Ovary (tissue), 9 donors: Measurements from ENCODE around the gene TPSB2. TPM values are rescaled to one million over a fixed set of nuclear protein-coding genes. Genes with fewer than 3 reads are reported as not detected.

Source experiments
- DNase-seq, 5 donors: peaks; one replicate each; pipeline ENCODE4 v3.0.0-alpha.2; 2019 to 2020
- H3K27ac ChIP-seq, 2 donors: fragments of 200-600 bp; one replicate each; pipeline versions ENCODE4 v1.5.1 to v1.8.0; 2019 to 2022
- H3K27me3 ChIP-seq: fragments of 200-600 bp; one replicate; pipeline ENCODE4 v1.8.0; 2022
- H3K36me3 ChIP-seq: fragments of 200-600 bp; sonication (generic); one replicate; pipeline ENCODE4 v1.5.1; 2019
- H3K4me1 ChIP-seq: one replicate; pipeline ENCODE4 v1.8.1; 2013; ENCODE audit warnings: mild to moderate bottlenecking, moderate library complexity; ENCODE audit not compliant: insufficient read depth
- H3K4me3 ChIP-seq: fragments of 200-600 bp; sonication (generic); one replicate; pipeline ENCODE4 v1.5.1; 2017
- H3K9me3 ChIP-seq, 2 donors: fragments of 200-600 bp in 1 of 2; sonication (generic) in 1 of 2; one replicate each; pipeline versions ENCODE4 v1.5.1 to v1.8.1; 2013 to 2019; ENCODE audit warnings: mild to moderate bottlenecking in 1 of 2, moderate library complexity in 1 of 2
- CTCF ChIP-seq, 3 donors: fragments of 450-650 bp in 2 of 3; fragments of 200-600 bp in 1 of 3; IDR thresholded peaks; one replicate each; pipeline versions ENCODE4 v1.5.1 to v1.8.0; 2016 to 2022; ENCODE audit warnings: antibody characterized with exemption in 3 of 3, mild to moderate bottlenecking in 1 of 3
- EP300 ChIP-seq: sonication (generic); formaldehyde crosslinking; IDR thresholded peaks from one replicate; pipeline ENCODE4 v1.6.1; 2017; ENCODE audit warnings: antibody characterized with exemption
- POLR2A ChIP-seq: fragments of 450-650 bp; IDR thresholded peaks from one replicate; pipeline ENCODE4 v1.6.1; 2017; ENCODE audit warnings: antibody characterized with exemption, mild to moderate bottlenecking, moderate library complexity
- WGBS, 3 donors: extraction: QIAGEN DNeasy Blood & Tissue Kit in 1 of 3; methylation state at CpG; one replicate each; pipeline versions ENCODE4 v1.1.5 to v1.1.7; 2013 to 2017; 5-methylcytosine and 5-hydroxymethylcytosine counted together
- intact Hi-C, 4 donors: fragments of 100-400 bp; cut with DNase I; formaldehyde crosslinking; loops; one replicate each; pipeline versions ENCODE4 v1.11.0 to v1.15.1; 2022 to 2023
- polyA plus RNA-seq, 2 donors: library from polyadenylated mRNA; stranded (reverse); fragments of 200-250 nt in 1 of 2; fragments of 350-450 nt in 1 of 2; fragmentation: Illumina TruSeq in 1 of 2; extraction: RNeasy Lipid Tissue Mini Kit (QIAGEN cat#74804) in 1 of 2; gene quantifications; one replicate each; pipeline ENCODE4 v1.2.3, GENCODE V29; 2013 to 2014
- total RNA-seq, 7 donors: library from RNA; depleted of rRNA in 2 of 7; stranded (reverse); fragments of >200 nt in 2 of 7; fragmentation: NEBNext Ultra II Directional in 3 of 7; extraction: Animal tissue kit (Norgen Biotek cat#: 25700) in 3 of 7; gene quantifications; one replicate each; pipeline versions ENCODE4 v1.1.0 to v1.2.4, GENCODE V29; 2016 to 2023
- donor health status: DM: no; HTN: no; CAD: no; lungs with moderate emphysema.
- donor health status: DM: no; HTN: no; CAD: no.
- donor health status: Bipolar disorder and iron deficiency.
- donor health status: DM: yes; HTN: yes; CAD: no.
- donor health status: DM: no; HTN: no; CAD: no.
- donor health status: DM: yes; HTN: yes; CAD: no.

Gene TPSB2
- total and polyA plus RNA-seq, 9 donors, result 1.0 to 17.3 (median 4.4) TPM; not detected in 3

GRCh38 chr16:1262210-1262845, 32.3 kb upstream of the TPSB2 start:
- TF ChIP-seq POLR2A (no peak), CTCF (IDR thresholded peaks at IDR 0.05) (no peak), EP300 (no peak)
- Histone ChIP-seq H3K9me3 (no peaks in the 10 kb centered on the region), H3K27ac (no peak overlapping the region), H3K4me3 (no peak overlapping the region), H3K4me1 (no peaks in the 10 kb centered on the region), H3K27me3 (no peaks in the 10 kb centered on the region), H3K36me3 (no peaks in the 10 kb centered on the region)
- intact Hi-C loops, result no loop called here
- DNase-seq, result no peak
- 68 to 75% (median 72%) methylated on average over 32 of the region's 32 CpGs for whole genome bisulfite sequencing, 3 donors

- no peak for DNase-seq
- Histone ChIP-seq H3K27me3 (no peaks in the 10 kb centered on the region), H3K9me3 (no peaks in the 10 kb centered on the region), H3K4me3 (no peak overlapping the region), H3K36me3 (no peaks in the 10 kb centered on the region), H3K27ac (no peak overlapping the region), H3K4me1 (no peaks in the 10 kb centered on the region)
- 5 to 12% (median 10%) methylated on average over 31 to 47 of the region's 47 CpGs for WGBS, 3 donors
- intact Hi-C loops, result no loop called here
- TF ChIP-seq CTCF (IDR thresholded peaks at IDR 0.05) (no peak), EP300 (no peak), POLR2A (no peak)
Measured at GRCh38 chr16:1261131-1261892, 31.3 kb upstream of the TPSB2 start.

GRCh38 chr16:1260101-1260680, 30.2 kb upstream of the TPSB2 start:
- 32 to 44% (median 37%) methylated on average over 36 of the region's 36 CpGs for WGBS, 3 donors

GRCh38 chr16:1259760-1260068, 29.7 kb upstream of the TPSB2 start:
- Histone ChIP-seq H3K4me3 (no peak overlapping the region), H3K27ac (no peak overlapping the region), H3K27me3 (no peaks in the 10 kb centered on the region), H3K36me3 (no peaks in the 10 kb centered on the region), H3K4me1 (no peaks in the 10 kb centered on the region), H3K9me3 (no peaks in the 10 kb centered on the region)
- intact Hi-C loops, result no loop called here
- TF ChIP-seq POLR2A (no peak), CTCF (IDR thresholded peaks at IDR 0.05) (no peak), EP300 (no peak)
- WGBS, 3 donors, result 1 to 3% (median 2%) methylated on average over 10 to 11 of the region's 11 CpGs
- no peak for DNase-seq

More at GRCh38 chr16:1260101-1260680, 30.2 kb upstream of the TPSB2 start:
- H3K9me3 ChIP-seq, result no peaks in the 10 kb centered on the region
- H3K36me3 ChIP-seq, result no peaks in the 10 kb centered on the region
- no peaks in the 10 kb centered on the region for H3K27me3 ChIP-seq
- no peak overlapping the region for H3K27ac ChIP-seq
- TF ChIP-seq POLR2A (no peak), CTCF (IDR thresholded peaks at IDR 0.05) (no peak), EP300 (no peak)
- H3K4me1 ChIP-seq, result no peaks in the 10 kb centered on the region
- no peak overlapping the region for H3K4me3 ChIP-seq
- no peak for DNase-seq
- intact Hi-C loops, result no loop called here
